AG10803 (cell line): Measurements from ENCODE around the gene ATF4.

Experiments used
- DNase-seq: peaks from one replicate; pipeline ENCODE4 v3.0.0; 2010; ENCODE audit warnings: low read depth
- H3K4me3 ChIP-seq: 2 replicates; pipeline ENCODE4 v1.5.1; 2011; ENCODE audit warnings: mild to moderate bottlenecking, low read length, control low read depth
- TF ChIP-seq, protein P1 (sequence below): conservative IDR thresholded peaks from 2 replicates; pipeline ENCODE4 v1.5.1; 2011; ENCODE audit warnings: mild to moderate bottlenecking, low read length, control low read depth, inconsistent platforms

ATF4 gene

DNA sequence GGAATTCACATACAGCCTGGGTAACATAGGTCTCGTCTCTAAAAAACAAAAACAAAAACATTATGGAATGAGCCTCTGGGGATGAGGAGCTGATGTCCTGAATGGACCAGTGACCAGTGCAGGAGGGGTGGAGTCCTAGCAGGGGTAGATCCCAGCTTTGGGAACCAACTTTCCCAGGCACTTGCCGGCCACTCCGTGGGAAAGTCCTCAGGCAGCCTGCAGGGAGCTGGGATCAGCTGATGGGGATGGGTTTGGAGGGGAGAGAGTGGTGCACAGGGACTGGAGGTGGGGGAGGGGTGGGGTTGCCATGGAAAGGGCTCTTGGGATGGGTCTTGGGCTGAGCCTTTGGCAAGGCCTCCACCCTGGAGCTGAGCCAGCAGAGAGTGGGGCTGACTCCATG is 44.5 kb upstream of the ATF4 start:
- TF ChIP-seq, protein P1, sequence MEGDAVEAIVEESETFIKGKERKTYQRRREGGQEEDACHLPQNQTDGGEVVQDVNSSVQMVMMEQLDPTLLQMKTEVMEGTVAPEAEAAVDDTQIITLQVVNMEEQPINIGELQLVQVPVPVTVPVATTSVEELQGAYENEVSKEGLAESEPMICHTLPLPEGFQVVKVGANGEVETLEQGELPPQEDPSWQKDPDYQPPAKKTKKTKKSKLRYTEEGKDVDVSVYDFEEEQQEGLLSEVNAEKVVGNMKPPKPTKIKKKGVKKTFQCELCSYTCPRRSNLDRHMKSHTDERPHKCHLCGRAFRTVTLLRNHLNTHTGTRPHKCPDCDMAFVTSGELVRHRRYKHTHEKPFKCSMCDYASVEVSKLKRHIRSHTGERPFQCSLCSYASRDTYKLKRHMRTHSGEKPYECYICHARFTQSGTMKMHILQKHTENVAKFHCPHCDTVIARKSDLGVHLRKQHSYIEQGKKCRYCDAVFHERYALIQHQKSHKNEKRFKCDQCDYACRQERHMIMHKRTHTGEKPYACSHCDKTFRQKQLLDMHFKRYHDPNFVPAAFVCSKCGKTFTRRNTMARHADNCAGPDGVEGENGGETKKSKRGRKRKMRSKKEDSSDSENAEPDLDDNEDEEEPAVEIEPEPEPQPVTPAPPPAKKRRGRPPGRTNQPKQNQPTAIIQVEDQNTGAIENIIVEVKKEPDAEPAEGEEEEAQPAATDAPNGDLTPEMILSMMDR: no peak
- DNase-seq: no peak
- no peak overlapping the region for H3K4me3 ChIP-seq

DNA sequence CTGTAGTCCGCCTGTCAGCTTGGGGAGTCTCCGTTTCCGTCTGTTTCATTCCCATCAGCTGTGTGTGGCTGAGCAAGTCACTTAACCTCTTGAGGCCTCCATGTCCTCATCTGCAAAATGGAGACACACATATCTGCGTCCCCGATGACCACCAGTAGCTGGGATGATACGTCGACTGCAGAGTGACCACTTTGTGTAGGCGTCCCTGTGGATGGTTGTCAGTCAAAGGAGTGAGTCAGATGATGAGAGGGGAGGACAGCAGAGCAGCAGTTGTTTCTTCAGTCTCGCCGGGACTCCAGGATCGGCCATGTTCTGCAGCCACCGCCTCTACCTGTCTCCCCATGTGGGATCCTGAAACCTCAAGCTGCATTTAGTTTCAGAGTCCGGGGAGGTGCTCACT is 43.7 kb upstream of the ATF4 start:
- no peak overlapping the region for H3K4me3 ChIP-seq
- TF ChIP-seq, protein P1: no peak
- no peak for DNase-seq

DNA sequence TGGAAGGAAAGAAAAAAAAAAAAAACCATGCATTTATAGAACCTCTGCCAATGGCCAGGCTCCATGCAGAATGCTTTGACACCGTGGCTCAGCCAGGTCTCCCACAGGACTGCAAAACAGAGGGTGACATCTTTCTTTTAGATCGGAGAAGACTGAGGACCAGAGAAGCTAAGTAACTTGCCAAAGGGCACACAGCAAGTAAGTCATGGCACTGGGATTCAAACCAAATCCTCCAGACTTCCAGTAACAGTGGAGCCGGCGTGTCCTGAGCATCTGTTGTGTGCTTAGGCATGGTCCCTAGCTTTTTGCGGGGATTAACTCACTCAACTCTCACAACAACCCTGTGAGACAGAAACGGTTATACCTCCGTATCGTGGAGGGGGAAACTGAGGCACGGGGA is 42.8 kb upstream of the ATF4 start:
- no peak overlapping the region for H3K4me3 ChIP-seq
- TF ChIP-seq, protein P1: no peak
- no peak for DNase-seq

DNA sequence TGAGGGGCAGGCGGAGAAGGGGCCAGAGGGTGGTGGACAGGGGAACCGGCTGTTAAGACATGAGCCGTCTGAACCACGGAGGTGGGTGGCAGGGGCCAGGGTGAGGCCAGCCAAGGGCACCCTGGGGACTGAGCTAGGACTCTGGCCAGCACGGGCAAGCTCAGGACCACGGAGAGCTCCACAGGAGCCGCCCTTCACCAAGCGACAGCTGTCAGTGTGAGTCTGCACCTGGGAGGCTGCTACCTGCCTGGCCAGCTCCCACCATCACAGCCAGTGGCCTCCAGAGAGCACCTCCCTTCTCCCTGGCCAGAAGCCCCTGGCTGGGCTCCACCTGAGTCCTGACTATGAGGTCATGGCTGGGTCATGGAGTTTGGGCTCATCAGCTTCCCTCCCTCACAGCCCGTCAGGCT is 41.9 kb upstream of the ATF4 start:
- TF ChIP-seq, protein P1: no peak
- no peak for DNase-seq

DNA sequence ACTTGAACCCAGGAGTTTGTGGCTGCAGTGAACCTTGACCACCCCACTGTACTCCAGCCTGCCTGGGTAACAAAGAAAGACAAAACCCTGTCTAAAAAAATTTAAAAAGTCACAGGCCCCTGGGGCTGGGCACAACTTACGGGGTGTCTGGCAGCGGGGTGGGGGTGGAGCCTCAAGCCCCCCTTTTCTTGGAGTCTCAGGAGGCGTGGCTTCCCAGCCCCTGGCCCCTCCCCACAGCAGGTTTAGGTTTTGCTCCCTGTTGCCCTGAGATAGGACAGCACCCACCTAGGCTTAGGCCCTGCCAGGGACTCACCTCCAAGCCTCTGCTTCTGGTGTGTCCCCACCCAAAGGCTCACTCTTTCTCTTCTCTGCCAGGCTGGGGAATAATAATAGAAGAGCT is 41.1 kb upstream of the ATF4 start:
- DNase-seq: no peak
- H3K4me3 ChIP-seq: no peak overlapping the region
- TF ChIP-seq, protein P1: no peak

More for the DNA sequence above, 41.9 kb upstream of the ATF4 start:
- H3K4me3 ChIP-seq: no peak overlapping the region

DNA sequence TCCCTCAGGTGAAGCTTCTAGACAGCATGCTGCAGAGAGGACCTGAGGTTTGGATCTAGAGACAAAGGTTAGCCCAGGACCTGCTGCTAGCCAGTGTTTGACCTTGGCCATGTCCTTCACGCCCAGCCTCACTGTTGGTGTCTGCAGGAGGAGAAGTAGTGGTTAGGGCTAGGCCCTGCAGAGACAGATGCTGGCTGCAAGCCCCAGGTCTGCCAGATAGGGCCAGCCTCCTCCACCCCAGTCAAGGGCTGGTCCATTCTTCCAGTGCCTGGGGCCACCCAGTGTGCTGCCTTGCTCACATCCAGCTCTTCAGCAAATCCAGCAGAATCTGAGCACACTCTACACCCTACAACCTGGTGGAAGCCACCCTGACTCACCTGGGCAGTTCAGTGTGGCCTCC is 39.8 kb upstream of the ATF4 start:
- DNase-seq: no peak
- TF ChIP-seq, protein P1: no peak
- H3K4me3 ChIP-seq: no peak overlapping the region

DNA sequence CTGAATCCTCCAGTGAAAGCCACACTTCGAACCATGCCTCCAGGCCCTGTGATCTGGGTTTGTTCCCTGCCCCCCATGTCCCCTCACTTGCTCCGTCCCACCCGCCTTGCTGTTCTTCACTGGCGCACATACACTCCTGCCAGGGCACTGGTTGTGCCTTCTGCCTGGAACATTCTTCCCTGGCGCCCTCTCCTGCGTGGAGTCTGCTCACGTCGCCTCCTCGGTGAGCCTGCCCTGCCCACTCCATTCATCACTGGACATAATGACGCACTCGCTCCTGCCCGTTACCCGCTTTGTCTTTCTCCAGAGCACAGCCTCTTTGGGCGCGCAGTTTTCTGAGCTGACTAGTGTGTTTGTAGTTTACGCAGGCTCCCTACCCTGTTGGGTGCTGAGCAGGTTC is 39.3 kb upstream of the ATF4 start:
- TF ChIP-seq, protein P1: no peak
- DNase-seq: no peak
- no peak overlapping the region for H3K4me3 ChIP-seq
